ENCODE measurements around the gene ZBTB11.

DNA sequence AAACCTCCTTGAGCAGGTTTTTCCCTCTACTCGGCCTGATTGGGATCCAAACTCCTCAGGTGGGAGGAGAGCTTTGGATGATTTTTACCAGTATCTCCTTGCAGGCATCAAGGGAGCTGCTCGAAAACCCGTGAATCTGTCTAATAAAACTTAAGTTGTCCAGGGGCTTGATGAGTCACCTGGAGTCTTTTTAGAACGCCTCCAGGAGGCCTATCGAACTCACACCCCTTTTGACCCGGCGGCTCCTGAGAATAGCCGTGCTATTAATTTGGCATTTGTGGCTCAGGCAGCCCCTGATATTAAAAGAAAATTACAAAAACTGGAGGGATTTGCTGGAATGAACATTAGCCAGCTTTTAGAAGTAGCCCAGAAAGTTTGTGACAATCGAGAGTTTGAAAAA lies 41.6 kb downstream of the ZBTB11 start:
- TF ChIP-seq FOXK2 (IDR thresholded peaks at IDR 0.05) (no peak), EZH2 (IDR thresholded peaks at IDR 0.05; ENCODE audit: borderline replicate concordance, control insufficient read depth, low read depth, low read length) (no peak), ZSCAN29 (IDR thresholded peaks at IDR 0.05) (no peak)
